Activated T-helper 17 cell treated with anti-CD3 and anti-CD28 coated beads, Interleukin-2, amount 50 U/mL, for 72 hours (primary cell): Measurements from ENCODE around the gene LRIG1. TPM values are rescaled to one million over a fixed set of nuclear protein-coding genes. Genes with fewer than 3 reads are reported as not detected.

Experiments used
- ATAC-seq: fragments of 150-1000 bp; cut with Tn5 transposase; replicated peaks from 2 replicates; pipeline ENCODE4 v1.10.0; 2021; ENCODE audit warnings: mild to moderate bottlenecking, moderate library complexity
- H3K27ac Mint-ChIP-seq: one replicate; pipeline ENCODE4 v1.8.0; 2022; ENCODE audit warnings: mixed read lengths
- H3K27me3 Mint-ChIP-seq: one replicate; pipeline ENCODE4 v1.8.0; 2022; ENCODE audit warnings: mixed read lengths
- H3K36me3 Mint-ChIP-seq: one replicate; pipeline ENCODE4 v1.8.0; 2022; ENCODE audit warnings: low read depth, mild to moderate bottlenecking, mixed read lengths
- H3K4me1 Mint-ChIP-seq: one replicate; pipeline ENCODE4 v1.8.0; 2022; ENCODE audit warnings: mixed read lengths
- H3K4me3 Mint-ChIP-seq: one replicate; pipeline ENCODE4 v1.8.0; 2022; ENCODE audit warnings: mild to moderate bottlenecking, mixed read lengths
- H3K9me3 Mint-ChIP-seq: one replicate; pipeline ENCODE4 v1.8.0; 2022; ENCODE audit warnings: mixed read lengths
- total RNA-seq, 2 donors: library from RNA; stranded (reverse); gene quantifications; one replicate each; pipeline ENCODE4 v1.2.3, GENCODE V29; 2022

Gene LRIG1
- total RNA-seq, 2 donors from 2014 or later = 43.3 to 54.1 TPM

DNA sequence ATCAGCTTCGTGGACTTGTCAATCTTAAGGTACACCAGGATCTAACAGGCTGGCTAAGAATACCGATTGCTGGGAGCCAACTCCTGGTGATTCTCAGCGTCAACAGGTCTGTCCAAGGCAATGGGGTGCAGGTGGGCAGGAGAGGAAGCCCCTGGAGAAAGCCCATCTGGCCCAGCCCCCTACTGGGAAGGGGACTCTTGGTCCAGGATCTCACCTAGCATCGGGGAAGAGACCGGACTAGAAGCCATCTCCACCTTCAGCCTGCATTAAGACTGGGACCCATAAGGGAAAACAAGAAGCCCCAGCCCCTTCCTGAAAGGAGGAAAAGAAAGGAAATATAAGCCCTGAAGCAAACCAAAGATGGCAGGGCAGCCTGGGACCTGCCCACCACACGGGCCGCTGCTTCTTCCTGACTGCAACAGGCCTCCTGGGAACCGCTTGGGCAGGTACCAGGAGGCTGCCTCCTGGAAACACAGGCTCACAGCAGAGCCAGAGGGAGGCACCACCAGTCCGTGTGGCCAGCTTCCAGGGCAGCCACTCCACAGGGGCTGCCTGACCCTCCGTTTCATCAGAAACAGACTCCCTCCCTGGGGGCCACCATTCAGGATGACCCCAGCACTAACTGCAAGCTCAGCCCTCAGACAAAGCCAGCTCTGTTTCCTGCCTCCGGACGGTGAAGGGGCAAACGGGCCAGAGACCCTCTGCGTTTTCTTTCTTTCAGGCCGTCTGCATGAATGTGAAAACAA lies 100.2 kb downstream of the LRIG1 start:
- Mint-ChIP-seq H3K4me1 (no peaks in the 10 kb centered on the region), H3K4me3 (no peak overlapping the region), H3K36me3 (peaks cover 86% of the 10 kb centered on the region), H3K27me3 (no peaks in the 10 kb centered on the region), H3K27ac (peak overlapping the region; percentile 10), H3K9me3 (no peaks in the 10 kb centered on the region)
- no peak for ATAC-seq

DNA sequence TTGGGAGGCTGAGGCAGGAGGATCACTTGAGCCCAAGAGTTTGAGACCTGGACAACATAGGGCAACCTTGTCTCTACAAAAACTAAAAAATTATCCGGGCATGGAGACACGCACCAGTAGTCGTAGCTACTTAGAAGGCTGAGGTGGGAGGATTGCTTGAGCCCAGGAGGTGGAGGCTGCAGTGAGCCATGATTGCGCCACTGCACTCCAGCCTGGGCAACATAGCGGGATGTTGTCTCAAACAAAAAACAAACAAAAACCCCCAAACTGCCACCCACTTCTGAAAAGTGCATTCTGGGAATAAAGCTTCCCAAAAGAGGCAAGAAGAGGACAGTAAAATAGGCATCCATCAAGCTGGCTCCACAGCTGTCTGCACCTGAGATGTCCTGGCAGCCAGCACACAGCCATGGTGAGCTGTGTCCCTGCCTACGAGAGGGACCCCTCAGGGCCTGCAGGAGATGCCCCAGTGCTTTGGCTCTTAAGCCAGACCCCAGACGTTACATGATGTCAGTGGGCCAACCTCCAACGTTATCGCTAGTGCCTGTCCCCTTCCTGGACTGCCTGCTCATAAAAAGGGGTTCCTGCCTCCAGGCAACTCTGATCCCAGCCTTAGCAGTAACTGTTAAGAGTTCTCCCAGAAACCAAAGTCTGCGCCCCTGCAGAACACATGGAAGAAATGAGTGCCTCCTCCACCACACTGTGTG lies 101.1 kb downstream of the LRIG1 start:
- Mint-ChIP-seq H3K27me3 (no peaks in the 10 kb centered on the region), H3K36me3 (peaks cover 86% of the 10 kb centered on the region), H3K9me3 (no peaks in the 10 kb centered on the region), H3K4me3 (no peak overlapping the region), H3K4me1 (peaks cover 7% of the 10 kb centered on the region), H3K27ac (peak overlapping the region; percentile 87)
- ATAC-seq = no peak

DNA sequence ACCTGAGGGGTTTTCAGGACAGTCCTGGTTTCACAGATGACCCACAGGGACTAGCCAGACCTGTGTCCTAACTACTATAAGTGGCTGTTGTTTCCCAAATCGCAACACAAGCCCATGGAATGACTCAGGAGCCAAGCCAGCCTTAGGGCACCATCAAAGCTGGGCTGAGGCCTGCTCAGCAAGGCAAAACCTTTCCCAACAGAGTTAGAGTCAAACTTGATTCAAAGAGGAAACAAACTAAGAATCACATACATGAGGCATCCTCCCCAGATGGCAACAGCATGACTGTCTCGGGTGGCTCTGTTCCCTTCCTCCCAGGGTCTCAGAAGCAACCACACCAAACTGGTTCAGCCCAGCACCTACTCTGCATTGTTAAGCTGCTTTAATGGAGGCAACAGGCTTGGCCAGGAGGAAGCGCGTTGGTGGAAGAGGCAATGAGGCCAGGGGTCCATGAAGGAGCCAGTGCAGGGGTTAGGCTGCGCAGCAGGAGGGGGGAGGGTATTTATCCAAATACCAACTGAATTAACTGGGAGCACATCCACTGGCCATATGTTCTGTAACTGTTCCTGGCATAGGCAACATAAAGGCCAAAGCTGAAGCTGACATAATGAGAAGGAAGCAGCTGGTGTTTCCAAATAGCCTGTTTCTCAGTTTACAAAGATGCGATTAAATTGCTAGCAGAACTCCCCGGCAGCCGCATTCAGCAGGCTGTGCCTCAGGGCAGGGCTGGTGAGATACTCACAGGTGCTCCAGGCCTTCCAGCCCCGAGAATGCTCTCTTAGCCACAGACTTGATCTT lies 102.4 kb downstream of the LRIG1 start:
- no peak for ATAC-seq
- peak overlapping the region; percentile 87 for H3K27ac Mint-ChIP-seq
- no peaks in the 10 kb centered on the region for H3K27me3 Mint-ChIP-seq
- H3K9me3 Mint-ChIP-seq = no peaks in the 10 kb centered on the region
- H3K4me1 Mint-ChIP-seq = peaks cover 20% of the 10 kb centered on the region
- H3K36me3 Mint-ChIP-seq = peaks cover 89% of the 10 kb centered on the region
- H3K4me3 Mint-ChIP-seq = no peak overlapping the region

DNA sequence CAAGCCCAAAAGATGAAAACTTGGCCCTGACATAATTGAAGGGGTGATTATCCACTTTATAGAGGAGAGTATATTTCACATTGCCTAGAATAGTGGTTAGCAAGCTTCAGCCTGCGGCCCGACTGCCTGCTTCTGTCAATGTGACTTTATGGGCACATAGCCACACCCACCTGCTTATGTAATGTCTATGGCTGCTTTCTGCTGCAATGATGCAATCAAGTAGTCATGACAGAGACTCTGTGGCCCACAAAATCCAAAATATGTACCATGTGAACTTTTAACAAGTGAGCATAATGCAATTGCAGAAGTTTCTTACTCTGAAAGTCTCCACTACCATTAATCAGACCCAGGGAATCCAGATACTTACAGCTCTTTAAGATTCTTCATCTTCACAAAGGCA lies 103.1 kb downstream of the LRIG1 start:
- ATAC-seq = no peak
- Mint-ChIP-seq H3K9me3 (no peaks in the 10 kb centered on the region), H3K4me1 (peaks cover 27% of the 10 kb centered on the region), H3K4me3 (no peak overlapping the region), H3K27ac (peak overlapping the region; percentile 87), H3K36me3 (peaks cover 89% of the 10 kb centered on the region), H3K27me3 (no peaks in the 10 kb centered on the region)

DNA sequence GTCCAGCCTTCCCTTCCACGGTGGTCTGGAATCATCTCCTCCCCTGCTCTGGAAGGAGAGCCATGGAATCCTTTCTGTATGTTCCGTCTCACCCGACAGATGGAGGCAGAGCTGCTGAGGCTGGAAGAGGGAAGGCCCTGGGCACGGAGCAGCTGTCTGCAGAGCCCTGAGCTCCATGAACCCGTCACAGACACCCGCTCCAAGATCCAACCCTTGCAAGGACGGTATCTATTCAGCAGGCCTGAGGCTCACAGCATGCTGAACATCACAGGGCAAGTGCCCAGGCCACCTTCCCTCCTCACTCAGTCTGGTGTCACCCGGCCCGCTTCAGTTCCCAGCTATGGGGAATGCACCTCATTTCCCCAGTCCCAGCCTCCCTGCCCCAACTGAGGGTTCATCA lies 103.9 kb downstream of the LRIG1 start:
- no peaks in the 10 kb centered on the region for H3K27me3 Mint-ChIP-seq
- H3K9me3 Mint-ChIP-seq = no peaks in the 10 kb centered on the region
- peaks cover 33% of the 10 kb centered on the region for H3K4me1 Mint-ChIP-seq
- H3K4me3 Mint-ChIP-seq = no peak overlapping the region
- H3K27ac Mint-ChIP-seq = peak overlapping the region; percentile 12
- no peak for ATAC-seq
- H3K36me3 Mint-ChIP-seq = peaks cover 89% of the 10 kb centered on the region

DNA sequence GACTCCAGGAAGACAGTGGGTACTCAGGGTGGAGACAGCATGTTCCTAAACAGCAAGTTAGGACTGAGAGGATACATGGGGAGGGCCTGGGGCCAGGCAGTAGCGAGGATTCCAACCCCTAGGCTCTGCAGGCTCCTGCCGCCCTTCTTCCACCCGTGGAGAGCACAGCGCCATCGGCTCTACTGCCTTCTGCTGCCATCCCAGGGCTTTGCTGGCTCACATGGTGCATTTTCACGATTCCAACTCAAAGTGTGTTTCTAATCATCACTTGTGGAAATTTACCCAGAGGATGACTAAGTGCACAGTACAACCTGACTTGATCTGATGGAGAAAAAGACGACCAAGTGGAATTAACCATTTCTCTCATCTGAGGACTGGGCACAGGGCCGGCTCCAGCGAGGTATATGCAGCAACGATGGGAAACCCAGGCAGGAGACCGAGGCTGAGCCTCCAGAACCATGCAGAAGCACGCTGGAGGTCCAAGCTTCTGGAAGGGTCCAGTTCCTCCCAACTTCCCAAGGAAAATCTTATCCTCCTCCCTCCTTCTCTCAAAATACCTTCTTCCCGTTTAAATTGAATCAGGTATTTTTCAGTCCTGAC lies 104.6 kb downstream of the LRIG1 start:
- Mint-ChIP-seq H3K27me3 (no peaks in the 10 kb centered on the region), H3K4me1 (peaks cover 33% of the 10 kb centered on the region), H3K27ac (peak overlapping the region; percentile 12), H3K9me3 (no peaks in the 10 kb centered on the region), H3K36me3 (peaks cover 89% of the 10 kb centered on the region), H3K4me3 (no peak overlapping the region)
- no peak for ATAC-seq

DNA sequence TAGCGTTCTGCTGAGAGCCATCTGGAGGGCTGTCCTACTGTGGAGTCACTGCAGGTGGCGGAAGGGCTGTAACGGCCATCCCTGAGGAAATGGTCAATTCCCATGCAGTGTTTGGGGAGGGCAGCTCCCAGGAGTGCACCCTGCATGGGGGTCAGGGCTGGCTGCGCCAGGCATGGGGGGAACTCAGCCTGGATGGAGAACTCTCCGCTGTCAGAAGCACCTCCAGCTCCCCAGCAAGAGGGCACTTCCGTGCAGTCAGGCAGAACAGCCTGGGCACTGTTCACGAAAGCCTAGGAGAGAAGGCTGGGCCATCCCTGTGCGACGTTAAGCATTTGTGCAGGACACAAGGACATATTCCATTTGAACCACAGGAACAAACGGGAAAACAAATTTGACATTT lies 105.2 kb downstream of the LRIG1 start:
- H3K4me1 Mint-ChIP-seq = peaks cover 39% of the 10 kb centered on the region
- ATAC-seq = no peak
- no peaks in the 10 kb centered on the region for H3K9me3 Mint-ChIP-seq
- no peaks in the 10 kb centered on the region for H3K27me3 Mint-ChIP-seq
- no peak overlapping the region for H3K4me3 Mint-ChIP-seq
- H3K36me3 Mint-ChIP-seq = peaks cover 91% of the 10 kb centered on the region
- peak overlapping the region; percentile 83 for H3K27ac Mint-ChIP-seq

DNA sequence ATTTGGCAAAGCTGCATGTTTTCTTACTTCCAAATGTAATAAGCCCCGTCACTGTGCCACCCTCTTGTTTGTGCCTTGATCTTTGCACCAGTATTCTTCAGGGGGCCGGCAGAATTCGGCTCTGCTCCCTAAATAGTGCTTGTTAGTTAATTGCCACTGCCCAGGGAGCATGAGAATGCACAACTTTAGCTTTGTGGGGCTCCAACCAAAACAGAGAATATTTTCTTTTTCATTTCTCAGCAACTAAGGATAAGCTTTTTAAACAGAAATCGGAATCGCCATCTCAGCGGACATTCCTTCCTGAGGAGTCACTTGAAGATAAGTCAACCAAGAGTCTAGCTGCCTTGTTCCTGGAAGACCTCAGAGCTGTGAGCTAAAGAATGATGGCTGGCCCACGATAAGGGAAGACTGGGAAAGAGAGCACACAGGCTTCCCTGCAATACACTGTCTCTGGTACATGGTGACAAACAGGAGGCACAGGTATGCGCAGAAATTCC lies 106.0 kb downstream of the LRIG1 start:
- Mint-ChIP-seq H3K4me3 (peak overlapping the region; percentile 68), H3K9me3 (no peaks in the 10 kb centered on the region), H3K27me3 (no peaks in the 10 kb centered on the region), H3K27ac (peak overlapping the region; percentile 83), H3K4me1 (peaks cover 41% of the 10 kb centered on the region), H3K36me3 (peaks cover 99% of the 10 kb centered on the region)
- ATAC-seq = no peak

DNA sequence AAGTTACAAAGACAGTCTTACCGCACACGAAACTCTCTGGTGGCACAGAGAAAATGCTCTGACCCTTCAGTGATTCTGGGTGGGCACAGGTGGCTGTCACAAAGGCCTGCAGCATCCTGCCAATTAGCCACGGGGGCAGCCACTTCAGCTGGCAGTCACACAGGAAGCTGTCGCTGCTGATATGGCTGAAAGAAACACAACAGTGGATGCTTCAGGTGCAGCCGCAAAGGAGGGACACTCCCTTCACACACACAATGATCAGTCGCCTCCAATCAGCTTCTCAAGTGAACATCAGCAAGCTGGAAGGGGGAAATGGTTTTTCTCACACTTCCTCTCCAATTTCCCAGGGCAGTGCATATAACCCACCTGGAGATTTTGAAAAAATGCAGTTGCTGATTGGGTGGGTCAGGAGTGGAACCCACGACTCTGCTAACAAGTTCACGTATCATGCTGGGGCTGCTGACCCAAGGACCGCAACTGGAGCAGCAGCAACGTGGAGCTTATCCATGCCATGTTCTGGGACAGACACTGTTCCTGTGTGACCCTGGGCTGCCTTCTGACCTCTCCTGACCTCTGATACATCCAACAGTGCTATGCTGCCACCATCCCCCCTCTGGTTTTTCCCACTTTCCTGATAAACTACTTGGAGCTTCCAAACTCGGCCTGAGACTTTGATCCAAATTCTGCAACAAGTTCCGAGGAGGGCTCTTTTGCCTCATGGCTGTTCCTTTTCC lies 106.6 kb downstream of the LRIG1 start:
- Mint-ChIP-seq H3K9me3 (no peaks in the 10 kb centered on the region), H3K36me3 (peaks cover 100% of the 10 kb centered on the region), H3K4me3 (peak overlapping the region; percentile 68), H3K27me3 (no peaks in the 10 kb centered on the region), H3K4me1 (peaks cover 47% of the 10 kb centered on the region), H3K27ac (peak overlapping the region; percentile 83)
- ATAC-seq = peak; percentile 90

DNA sequence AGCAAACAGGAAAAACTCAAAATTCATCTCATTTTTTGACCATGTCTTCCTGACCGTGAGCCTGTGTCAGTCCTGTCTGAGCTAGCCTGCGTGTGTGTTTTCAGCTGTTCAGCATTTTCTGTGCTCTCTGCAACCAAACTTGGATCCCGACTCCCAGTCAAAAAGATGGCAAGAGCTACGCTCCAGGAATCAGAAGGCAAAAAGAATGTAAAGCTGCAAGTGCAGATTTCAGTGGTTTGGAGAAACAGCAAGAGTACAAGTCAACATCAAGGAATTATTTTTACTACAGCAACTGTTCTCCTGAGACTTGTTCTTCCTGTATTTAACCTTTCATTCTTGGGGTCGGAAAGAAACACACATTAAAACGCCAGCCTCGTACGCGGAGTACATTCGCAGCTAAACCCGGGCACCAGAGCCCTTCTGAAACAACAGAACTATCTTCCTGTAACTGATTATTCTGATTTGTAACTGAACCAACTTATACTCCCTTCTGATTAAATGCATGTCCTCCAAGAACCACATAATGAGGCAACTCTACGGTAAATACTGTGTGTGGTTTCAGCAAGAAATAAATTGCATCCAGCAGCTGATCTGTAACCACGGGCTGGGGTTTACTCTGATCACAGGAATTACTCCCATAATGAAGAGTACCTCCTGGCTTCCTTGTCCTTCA lies 107.4 kb downstream of the LRIG1 start:
- peak overlapping the region; percentile 83 for H3K27ac Mint-ChIP-seq
- H3K4me3 Mint-ChIP-seq = peak overlapping the region; percentile 68
- H3K36me3 Mint-ChIP-seq = peaks cover 100% of the 10 kb centered on the region
- peaks cover under 1% of the 10 kb centered on the region for H3K9me3 Mint-ChIP-seq
- peak; percentile 35 for ATAC-seq
- no peaks in the 10 kb centered on the region for H3K27me3 Mint-ChIP-seq
- peaks cover 51% of the 10 kb centered on the region for H3K4me1 Mint-ChIP-seq

DNA sequence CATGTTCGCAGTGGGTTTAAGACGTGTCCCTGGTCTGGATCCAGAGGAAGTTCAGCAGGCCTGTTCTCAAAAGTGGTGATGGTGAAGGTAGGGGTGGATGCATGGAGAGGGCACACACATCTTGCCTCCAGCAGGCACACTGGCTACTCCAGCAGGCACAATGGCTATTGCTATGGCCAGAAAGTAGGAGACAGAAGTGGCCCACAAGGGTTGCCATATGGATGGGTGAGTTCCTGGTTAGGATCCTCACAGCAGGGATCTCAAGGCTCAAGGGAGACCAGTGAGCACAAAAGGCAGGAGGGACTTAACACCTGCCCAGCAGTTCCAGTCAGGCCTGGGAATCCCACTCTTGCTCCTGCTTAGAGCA lies 107.9 kb downstream of the LRIG1 start:
- ATAC-seq = no peak
- H3K4me3 Mint-ChIP-seq = peak overlapping the region; percentile 68

DNA sequence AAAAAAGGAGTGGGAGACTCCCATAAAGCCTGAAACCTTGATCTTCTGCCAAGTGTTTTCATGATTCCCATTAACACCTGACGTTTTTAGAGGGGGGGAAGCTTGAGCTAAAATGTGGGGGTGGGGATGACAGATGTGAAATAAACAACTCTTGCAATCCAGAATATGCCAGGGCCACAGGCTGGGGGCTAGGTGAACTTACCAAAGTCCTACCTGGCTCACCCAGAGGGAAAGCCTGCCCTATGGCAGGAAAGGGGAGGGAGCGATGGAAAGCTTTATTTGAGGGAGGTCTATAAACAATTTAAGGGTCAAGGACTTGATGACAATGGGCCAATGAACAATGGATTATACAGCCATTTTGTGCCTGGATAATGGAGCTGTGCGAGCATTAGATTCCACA lies 108.3 kb downstream of the LRIG1 start:
- no peak for ATAC-seq
- Mint-ChIP-seq H3K27me3 (no peaks in the 10 kb centered on the region), H3K4me1 (peaks cover 56% of the 10 kb centered on the region), H3K4me3 (peak overlapping the region; percentile 68), H3K27ac (peak overlapping the region; percentile 83), H3K9me3 (peaks cover 3% of the 10 kb centered on the region), H3K36me3 (peaks cover 99% of the 10 kb centered on the region)

More for the DNA sequence above, 107.9 kb downstream of the LRIG1 start:
- Mint-ChIP-seq H3K9me3 (peaks cover 3% of the 10 kb centered on the region), H3K36me3 (peaks cover 100% of the 10 kb centered on the region), H3K4me1 (peaks cover 56% of the 10 kb centered on the region), H3K27ac (peak overlapping the region; percentile 83), H3K27me3 (no peaks in the 10 kb centered on the region)

DNA sequence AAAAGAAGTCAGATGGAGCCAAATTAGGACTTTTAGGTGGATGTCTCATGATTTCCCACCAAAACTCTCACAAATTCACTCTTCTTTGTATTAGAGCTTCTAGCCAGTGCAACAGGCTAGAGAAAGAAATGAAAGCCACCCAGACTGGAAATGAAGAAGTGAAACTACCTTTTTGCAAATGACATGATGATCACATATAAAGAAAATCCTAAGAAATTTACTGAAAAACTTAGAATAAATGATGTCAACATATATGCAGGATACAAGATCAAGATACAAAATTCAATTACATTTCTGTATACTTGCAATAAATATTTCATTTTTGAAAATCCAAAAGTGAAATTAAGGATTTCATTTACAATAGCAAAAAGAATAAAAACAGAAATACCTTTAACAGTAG lies 110.8 kb downstream of the LRIG1 start:
- Mint-ChIP-seq H3K4me1 (peaks cover 52% of the 10 kb centered on the region), H3K9me3 (peaks cover 3% of the 10 kb centered on the region), H3K4me3 (peak overlapping the region; percentile 27), H3K36me3 (peaks cover 99% of the 10 kb centered on the region), H3K27me3 (no peaks in the 10 kb centered on the region), H3K27ac (peak overlapping the region; percentile 56)
- ATAC-seq = no peak
